ENCODE results near the gene RITA1. TPM values are rescaled to one million over a fixed set of nuclear protein-coding genes. Genes with fewer than 3 reads are reported as not detected.

The RITA1 gene
- total and polyA plus RNA-seq, 4 donors: 10.6 to 18.1 (median 14.9) TPM

Small RNA genes lying within 50 kb of the gene (small RNA-seq; reads per million reads assigned to genes)
- gene MIR7106: not detected
- not detected for gene RF00019

Other genes starting within 250 kb of the RITA1 start
- gene OAS3, start 247.2 kb upstream of the RITA1 start, total RNA-seq: 1 to 10 TPM; 4.5 to 9.5 TPM
- 1 to 10 TPM; 3.8 to 6.3 TPM for gene OAS3, start 247.2 kb upstream of the RITA1 start, polyA plus RNA-seq
- 1 to 10 TPM; 4.9 to 8.8 TPM for gene OAS2, start 207.2 kb upstream of the RITA1 start, total RNA-seq
- 1 to 10 TPM; 3.3 to 9.4 TPM for gene OAS2, start 207.2 kb upstream of the RITA1 start, polyA plus RNA-seq
- 10 to 100 TPM in 1 of 2 donors, 1 to 10 TPM in 1; 2.1 to 16.6 TPM for gene DTX1, start 129.0 kb upstream of the RITA1 start, total RNA-seq
- 10 to 100 TPM in 1 of 2 donors, 1 to 10 TPM in 1; 3.5 to 33.2 TPM for gene DTX1, start 129.0 kb upstream of the RITA1 start, polyA plus RNA-seq
- under 1 TPM; 0.25 to 0.33 TPM for gene RASAL1, start 50.0 kb upstream of the RITA1 start, total RNA-seq
- gene RASAL1, start 50.0 kb upstream of the RITA1 start, polyA plus RNA-seq: under 1 TPM; 0.20 to 0.26 TPM
- gene CFAP73, start 36.0 kb upstream of the RITA1 start, total RNA-seq: under 1 TPM in 1 of 2 donors, not detected in 1; 0.19 TPM
- under 1 TPM in 1 of 2 donors, not detected in 1; 0.18 TPM for gene CFAP73, start 36.0 kb upstream of the RITA1 start, polyA plus RNA-seq
- gene DDX54, start 243 bp upstream of the RITA1 start, total RNA-seq: 10 to 100 TPM; 20.2 to 20.5 TPM
- gene DDX54, start 243 bp upstream of the RITA1 start, polyA plus RNA-seq: 10 to 100 TPM; 22.8 to 28.4 TPM
- 10 to 100 TPM; 11.1 to 19.2 TPM for gene TPCN1, start 35.7 kb downstream of the RITA1 start, total RNA-seq
- 10 to 100 TPM in 1 of 2 donors, 1 to 10 TPM in 1; 8.6 to 16.4 TPM for gene TPCN1, start 35.7 kb downstream of the RITA1 start, polyA plus RNA-seq
- gene SLC8B1, start 149.4 kb downstream of the RITA1 start, total RNA-seq: 10 to 100 TPM; 13.7 to 23.8 TPM
- gene SLC8B1, start 149.4 kb downstream of the RITA1 start, polyA plus RNA-seq: 10 to 100 TPM in 1 of 2 donors, 1 to 10 TPM in 1; 9.9 to 14.7 TPM
- 10 to 100 TPM; 21.5 to 31.2 TPM for gene PLBD2, start 172.9 kb downstream of the RITA1 start, total RNA-seq
- 10 to 100 TPM; 12.1 to 17.7 TPM for gene PLBD2, start 172.9 kb downstream of the RITA1 start, polyA plus RNA-seq
- 10 to 100 TPM in 1 of 2 donors, under 1 TPM in 1; 0.65 to 70.4 TPM for gene SDS, start 218.2 kb downstream of the RITA1 start, total RNA-seq
- 100 to 1,000 TPM in 1 of 2 donors, 10 to 100 TPM in 1; 85.3 to 433 TPM for gene SDS, start 218.2 kb downstream of the RITA1 start, polyA plus RNA-seq
- 10 to 100 TPM; 22.4 to 25.9 TPM for gene SDSL, start 236.7 kb downstream of the RITA1 start, total RNA-seq
- gene SDSL, start 236.7 kb downstream of the RITA1 start, polyA plus RNA-seq: 10 to 100 TPM; 41.4 to 93.1 TPM